HG03066 (cell line): ENCODE data around the gene RANBP10.

Experiments
- ATAC-seq: cut with Tn5 transposase; IDR thresholded peaks from one replicate; pipeline ENCODE4 v1.9.1; 2021; ENCODE audit warnings: low read depth; ENCODE audit not compliant: unreplicated experiment

Gene RANBP10

GRCh38 chr16:67833030-67833414, 26.7 kb upstream of the RANBP10 start:
- ATAC-seq = no peak

GRCh38 chr16:67828651-67829050, 22.3 kb upstream of the RANBP10 start:
- ATAC-seq = no peak

DNA sequence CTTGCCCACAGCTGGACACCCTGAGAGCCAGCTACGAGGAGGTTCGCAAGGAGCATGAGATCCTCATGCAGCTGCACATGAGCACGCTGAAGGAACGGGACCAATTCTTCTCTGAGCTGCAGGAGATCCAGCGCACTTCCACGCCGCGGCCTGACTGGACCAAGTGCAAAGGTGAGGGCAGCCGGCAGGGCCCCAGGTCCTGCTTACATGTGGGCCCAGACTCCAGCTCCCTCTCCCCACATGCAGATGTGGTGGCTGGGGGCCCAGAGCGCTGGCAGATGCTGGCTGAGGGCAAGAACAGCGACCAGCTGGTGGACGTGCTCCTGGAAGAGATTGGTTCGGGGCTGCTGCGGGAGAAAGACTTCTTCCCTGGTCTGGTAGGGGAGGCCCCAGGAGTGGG, 19.5 kb upstream of the RANBP10 start:
- ATAC-seq = no peak

GRCh38 chr16:67825119-67825518, 18.8 kb upstream of the RANBP10 start:
- ATAC-seq = no peak

DNA sequence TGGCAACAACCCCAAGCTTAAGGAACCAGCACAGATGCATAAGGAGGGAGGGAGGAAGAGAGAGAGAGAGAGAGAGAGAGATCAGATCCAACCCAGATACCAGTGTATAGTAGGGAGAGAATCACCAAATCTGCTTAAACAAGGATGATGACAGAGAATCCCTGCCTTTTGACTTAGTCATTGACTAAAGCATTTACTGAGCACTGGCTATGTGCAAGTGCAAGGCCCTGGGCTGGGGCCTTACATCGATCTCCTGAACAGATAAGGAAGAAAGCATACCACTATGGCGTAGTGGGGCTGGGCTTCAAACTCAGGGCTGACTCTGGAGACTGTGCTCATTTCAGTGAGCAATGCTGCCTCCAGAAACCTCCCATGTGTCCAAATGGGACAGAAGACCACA, 16.2 kb upstream of the RANBP10 start:
- no peak for ATAC-seq

DNA sequence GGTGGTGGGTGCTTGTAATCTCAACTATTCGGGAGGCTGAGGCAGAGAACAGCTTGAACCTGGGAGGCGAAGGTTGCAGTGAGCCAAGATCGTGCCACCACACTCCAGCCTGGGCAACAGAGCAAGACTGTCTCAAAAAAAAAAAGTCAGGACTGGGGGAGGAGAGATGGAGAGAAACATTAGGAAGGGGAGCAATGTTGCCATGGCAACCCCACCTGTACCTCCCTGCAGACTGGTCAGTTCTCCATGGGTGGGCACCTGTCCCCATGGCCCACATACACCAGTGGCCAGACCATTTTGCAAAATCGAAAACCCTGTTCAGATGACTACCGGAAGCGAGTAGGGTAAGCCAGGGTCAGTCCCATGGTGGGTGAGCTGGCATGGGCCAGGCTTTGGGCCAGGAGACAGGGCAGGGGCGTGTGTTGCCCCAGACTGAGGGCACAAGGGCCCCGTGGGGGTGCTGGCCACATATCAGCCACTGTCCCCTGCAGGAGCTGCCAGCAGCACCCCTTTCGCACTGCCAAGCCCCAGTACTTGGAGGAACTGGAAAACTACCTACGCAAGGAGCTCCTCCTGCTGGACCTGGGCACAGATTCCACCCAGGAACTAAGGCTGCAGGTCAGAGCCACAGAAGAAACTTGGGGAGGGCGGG, 14.4 kb upstream of the RANBP10 start:
- ATAC-seq = no peak

DNA sequence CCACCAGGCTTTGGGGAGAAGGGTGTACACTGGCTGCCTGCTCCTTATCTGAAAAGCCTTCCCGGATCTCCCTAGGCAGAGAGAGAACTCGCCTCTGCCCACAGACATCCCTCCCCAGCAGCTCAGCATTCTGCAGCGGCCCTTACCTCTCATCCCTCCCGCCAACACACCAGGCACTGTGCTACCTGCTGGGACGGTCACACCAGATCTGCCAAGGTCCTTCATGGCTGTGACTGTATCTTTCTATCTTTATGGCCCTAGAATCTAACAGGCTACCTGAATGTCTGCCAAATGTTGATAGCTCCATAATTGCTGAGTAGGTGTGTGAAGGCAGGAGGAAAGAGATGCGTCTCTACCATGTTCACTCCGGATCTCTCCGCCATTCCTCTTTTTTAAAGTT, 8.2 kb upstream of the RANBP10 start:
- no peak for ATAC-seq

GRCh38 chr16:67811899-67812298, 5.5 kb upstream of the RANBP10 start:
- ATAC-seq = no peak

- ATAC-seq = no peak
These were observed 855 bp upstream of the RANBP10 start for GRCh38 chr16:67807148-67807682.

DNA sequence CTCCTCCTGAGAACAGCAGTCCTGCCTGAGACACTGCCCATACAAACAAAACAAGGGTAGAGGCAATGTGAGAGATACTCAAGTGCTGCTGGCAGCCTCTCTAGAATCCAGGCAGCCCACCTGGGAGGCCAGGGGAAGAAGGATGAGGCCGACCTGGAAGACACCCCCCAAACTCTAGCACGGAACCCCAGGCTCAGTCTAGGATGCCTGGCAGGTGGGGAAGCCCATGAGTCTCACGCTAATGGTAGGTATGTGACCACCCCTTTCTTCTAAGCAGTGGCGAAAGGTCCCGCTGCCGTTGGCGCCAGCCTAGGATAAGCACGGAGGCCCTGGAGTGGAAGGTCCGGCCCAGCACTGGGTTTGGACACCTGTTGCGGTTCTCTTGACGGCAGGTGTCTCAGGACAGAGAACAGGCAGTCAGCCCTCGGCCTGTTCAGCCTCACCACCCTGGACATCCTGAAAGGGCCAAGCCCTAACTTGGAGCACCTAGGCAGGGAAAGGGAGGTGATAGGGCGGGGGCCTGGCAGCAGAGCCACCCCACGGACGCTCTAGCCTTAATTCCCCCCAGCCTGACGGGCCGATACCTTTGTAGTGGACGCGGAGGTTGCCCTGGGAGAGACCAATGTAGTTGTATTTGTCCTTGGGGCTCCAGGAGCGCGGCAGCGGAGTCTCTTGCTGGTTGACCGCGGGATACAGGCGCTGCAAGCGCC, 487 bp downstream of the RANBP10 start:
- no peak for ATAC-seq

- no peak for ATAC-seq
These were observed 1.4 kb downstream of the RANBP10 start for GRCh38 chr16:67804853-67805542.

DNA sequence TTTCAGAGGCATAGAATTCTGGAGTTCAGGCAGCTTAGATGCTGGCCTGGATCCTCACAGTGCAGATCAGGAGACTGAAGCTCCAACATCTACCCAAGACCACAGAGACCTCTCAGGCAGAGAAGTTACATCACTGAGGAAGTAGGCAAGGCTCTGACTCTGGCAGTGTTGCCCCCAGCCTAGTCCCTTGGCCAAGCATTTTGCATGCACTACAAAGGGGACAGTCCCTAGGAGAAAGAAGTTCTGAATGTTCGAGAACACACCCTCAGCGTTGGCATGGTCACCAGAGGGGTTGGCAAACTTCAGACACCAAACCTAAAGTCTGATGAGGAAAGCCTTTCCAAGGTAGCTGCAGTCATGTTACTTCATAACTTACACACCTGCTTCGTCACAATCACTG, 2.5 kb downstream of the RANBP10 start:
- no peak for ATAC-seq

- no peak for ATAC-seq
These were observed 4.5 kb downstream of the RANBP10 start for GRCh38 chr16:67801883-67802282.

DNA sequence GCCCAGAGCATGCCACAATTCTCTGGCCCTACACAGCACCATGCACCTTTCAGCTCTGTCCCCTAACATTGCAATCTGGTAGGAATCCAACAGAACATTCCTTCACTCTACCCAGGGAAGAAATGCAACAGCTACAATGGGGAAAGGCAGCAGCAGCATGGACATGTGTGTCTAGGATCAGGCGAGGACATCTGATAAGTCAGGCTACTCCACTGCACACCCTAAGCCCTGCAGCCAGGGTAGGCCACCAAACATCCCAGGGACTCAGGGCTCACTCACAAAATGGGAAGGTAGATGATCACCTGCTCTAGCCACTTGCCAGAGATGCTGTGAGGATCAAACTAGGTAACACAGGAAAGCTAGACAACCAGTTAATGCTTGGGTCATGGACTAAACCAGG, 5.1 kb downstream of the RANBP10 start:
- ATAC-seq = no peak

GRCh38 chr16:67800338-67800926, 5.9 kb downstream of the RANBP10 start:
- ATAC-seq = no peak

DNA sequence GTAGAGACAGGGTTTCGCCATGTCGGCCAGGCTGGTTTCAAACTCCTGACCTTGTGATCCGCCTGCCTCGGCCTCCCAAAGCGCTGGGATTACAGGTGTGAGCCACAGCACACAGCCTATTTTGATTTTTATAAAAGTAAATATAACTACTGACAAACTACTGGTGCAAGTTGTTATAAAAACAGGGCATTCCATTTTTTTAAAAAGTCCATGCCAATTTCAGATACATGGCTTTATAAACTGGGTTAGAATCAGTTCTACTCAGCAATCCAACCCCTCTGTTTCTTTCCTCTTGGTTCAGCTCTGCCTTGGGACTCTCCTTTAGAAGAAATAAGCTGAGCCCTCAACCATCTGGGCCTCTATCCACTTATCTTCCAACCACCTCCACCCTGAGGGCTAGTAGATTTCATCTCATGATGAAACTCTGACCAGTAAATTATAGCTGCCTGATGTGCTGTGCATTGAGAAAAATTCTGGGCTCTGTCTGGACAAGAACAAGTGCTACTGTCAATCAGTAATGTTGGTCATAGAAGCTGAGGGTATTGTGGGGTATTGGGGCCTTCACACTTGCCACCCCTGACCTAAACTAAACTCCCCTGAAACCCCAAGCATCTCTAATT, 10.2 kb downstream of the RANBP10 start:
- no peak for ATAC-seq

DNA sequence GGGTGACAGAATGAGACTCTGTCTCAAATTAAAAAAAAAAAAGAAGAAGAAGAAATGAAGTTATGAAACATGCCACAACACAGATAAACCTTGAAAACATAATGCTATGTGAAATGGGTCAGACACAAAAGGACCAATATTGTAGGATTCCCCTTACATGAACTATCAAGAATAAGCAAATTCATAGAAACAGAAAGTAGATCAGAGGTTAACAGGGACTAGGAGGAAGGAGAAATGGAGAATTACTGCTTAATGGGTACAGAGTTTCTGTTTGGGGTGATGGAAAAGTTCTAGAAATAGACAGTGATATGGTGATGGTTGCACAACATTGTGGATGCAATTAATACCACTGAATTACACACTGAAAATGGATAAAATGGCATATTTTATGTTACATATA, 16.3 kb downstream of the RANBP10 start:
- no peak for ATAC-seq

- no peak for ATAC-seq
These were observed 19.9 kb downstream of the RANBP10 start for GRCh38 chr16:67786491-67786890.

DNA sequence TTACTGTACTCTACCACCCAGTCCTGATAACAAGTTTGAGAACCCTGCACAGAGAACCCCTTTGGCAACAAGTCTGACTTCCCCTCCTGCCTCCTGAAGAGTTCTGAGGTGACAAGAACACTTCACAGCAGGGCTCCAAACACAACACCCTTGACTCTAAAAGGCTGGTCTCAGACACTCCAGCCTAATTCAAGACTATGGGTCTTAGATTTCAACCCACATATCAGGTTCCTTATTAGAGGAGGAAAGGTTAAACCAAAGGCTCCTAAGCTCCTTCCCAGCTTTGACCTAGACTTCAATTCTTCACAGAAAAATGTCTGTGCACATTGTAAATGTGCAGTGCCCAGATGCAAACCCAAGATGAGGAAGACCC, 23.0 kb downstream of the RANBP10 start:
- ATAC-seq = no peak

GRCh38 chr16:67782567-67783352, 23.6 kb downstream of the RANBP10 start:
- ATAC-seq = no peak
